ENCODE measurements around the gene PANK1. TPM values are rescaled to one million over a fixed set of nuclear protein-coding genes. Genes with fewer than 3 reads are reported as not detected.
"Not testable (repeated sequence)": the region's sequence is repeated elsewhere in the genome, so short reads cannot be mapped to it uniquely, and the experiment has no call there.

Gene PANK1
- polyA plus RNA-seq, 1 donor, result 48.2 TPM

GRCh38 chr10:89567576-89568245, 77.3 kb downstream of the PANK1 start:
- no peak for DNase-seq

GRCh38 chr10:89566992-89567391, 78.0 kb downstream of the PANK1 start:
- DNase-seq, result no peak

- no peak for DNase-seq
Measured at GRCh38 chr10:89566095-89566950, 78.7 kb downstream of the PANK1 start.

- DNase-seq, result no peak
Measured at GRCh38 chr10:89565180-89565579, 79.9 kb downstream of the PANK1 start.

GRCh38 chr10:89563861-89564478, 81.1 kb downstream of the PANK1 start:
- DNase-seq, result peak; percentile 49

- DNase-seq, result no peak
Measured at GRCh38 chr10:89563311-89563710, 81.7 kb downstream of the PANK1 start.

- DNase-seq, result no peak
Measured at GRCh38 chr10:89556600-89556999, 88.4 kb downstream of the PANK1 start.

GRCh38 chr10:89555688-89556445, 89.2 kb downstream of the PANK1 start:
- DNase-seq, result no peak

- no peak for DNase-seq
Measured at GRCh38 chr10:89554433-89554832, 90.6 kb downstream of the PANK1 start.

- DNase-seq, result no peak
Measured at GRCh38 chr10:89553064-89553734, 91.8 kb downstream of the PANK1 start.

- DNase-seq, result no peak
Measured at GRCh38 chr10:89552213-89552612, 92.8 kb downstream of the PANK1 start.

- DNase-seq, result no peak
Measured at GRCh38 chr10:89550509-89550908, 94.5 kb downstream of the PANK1 start.

GRCh38 chr10:89549510-89549909, 95.5 kb downstream of the PANK1 start:
- no peak for DNase-seq

GRCh38 chr10:89548673-89549072, 96.4 kb downstream of the PANK1 start:
- DNase-seq, result no peak

- DNase-seq, result no peak
Measured at GRCh38 chr10:89547853-89548513, 97.1 kb downstream of the PANK1 start.

GRCh38 chr10:89546651-89547050, 98.4 kb downstream of the PANK1 start:
- not testable (repeated sequence) for DNase-seq

GRCh38 chr10:89543841-89544240, 101.2 kb downstream of the PANK1 start:
- no peak for DNase-seq

GRCh38 chr10:89540420-89540949, 104.6 kb downstream of the PANK1 start:
- no peak for DNase-seq

- DNase-seq, result no peak
Measured at GRCh38 chr10:89537364-89537763, 107.7 kb downstream of the PANK1 start.

GRCh38 chr10:89536013-89536354, 109.1 kb downstream of the PANK1 start:
- no peak for DNase-seq
